Mesodermal cell (in vitro differentiated cells): ENCODE results near the gene NCBP2L.

Source experiments
- H3K27ac ChIP-seq: 2 replicates; pipeline ENCODE4 v1.7.0; 2013; ENCODE audit warnings: mild to moderate bottlenecking, low read depth, low read length, moderate library complexity; ENCODE audit not compliant: severe bottlenecking
- H3K36me3 ChIP-seq: 2 replicates; pipeline ENCODE4 v1.7.1; 2013; ENCODE audit warnings: mild to moderate bottlenecking, low read length, moderate library complexity; ENCODE audit not compliant: control insufficient read depth, insufficient read depth
- H3K4me1 ChIP-seq: one replicate; pipeline ENCODE4 v1.7.1; 2013; ENCODE audit warnings: mild to moderate bottlenecking, low read length; ENCODE audit not compliant: insufficient read depth, control insufficient read depth, poor library complexity, severe bottlenecking
- H3K4me3 ChIP-seq: 2 replicates; pipeline ENCODE4 v1.7.0; 2013; ENCODE audit warnings: low read length, control low read depth, mild to moderate bottlenecking; ENCODE audit not compliant: insufficient read depth, poor library complexity, severe bottlenecking; ENCODE audit errors: extremely low read depth
- H3K9me3 ChIP-seq: 2 replicates; pipeline ENCODE4 v1.7.1; 2013; ENCODE audit warnings: mild to moderate bottlenecking, low read length, moderate library complexity; ENCODE audit not compliant: control insufficient read depth
- WGBS, 2 experiments: methylation state at CpG; one replicate each; pipeline ENCODE4 v1.1.5; 2013; ENCODE audit warnings: missing lambda C conversion rate in 2 of 2; ENCODE audit not compliant: insufficient coverage in 2 of 2; 5-methylcytosine and 5-hydroxymethylcytosine counted together

NCBP2L gene

GRCh38 chrX:107738768-107739167 is 38.8 kb upstream of the NCBP2L start:
- 96 to 100% methylated on average over 1 to 5 of the region's 8 CpGs for WGBS, 2 experiments
- no peak overlapping the region for H3K4me3 ChIP-seq
- no peaks in the 10 kb centered on the region for H3K9me3 ChIP-seq
- H3K4me1 ChIP-seq, result peaks cover 7% of the 10 kb centered on the region
- H3K27ac ChIP-seq, result no peak overlapping the region
- H3K36me3 ChIP-seq, result no peaks in the 10 kb centered on the region

- H3K27ac ChIP-seq, result no peak overlapping the region
- peaks cover 7% of the 10 kb centered on the region for H3K4me1 ChIP-seq
- no peaks in the 10 kb centered on the region for H3K36me3 ChIP-seq
- H3K4me3 ChIP-seq, result no peak overlapping the region
- 100% methylated on average over 1 of the region's 3 CpGs; no CpG with 5 or more reads in 1 of the 2 experiments for WGBS, 2 experiments
- H3K9me3 ChIP-seq, result no peaks in the 10 kb centered on the region
These were observed 38.0 kb upstream of the NCBP2L start for GRCh38 chrX:107739541-107739940.

DNA sequence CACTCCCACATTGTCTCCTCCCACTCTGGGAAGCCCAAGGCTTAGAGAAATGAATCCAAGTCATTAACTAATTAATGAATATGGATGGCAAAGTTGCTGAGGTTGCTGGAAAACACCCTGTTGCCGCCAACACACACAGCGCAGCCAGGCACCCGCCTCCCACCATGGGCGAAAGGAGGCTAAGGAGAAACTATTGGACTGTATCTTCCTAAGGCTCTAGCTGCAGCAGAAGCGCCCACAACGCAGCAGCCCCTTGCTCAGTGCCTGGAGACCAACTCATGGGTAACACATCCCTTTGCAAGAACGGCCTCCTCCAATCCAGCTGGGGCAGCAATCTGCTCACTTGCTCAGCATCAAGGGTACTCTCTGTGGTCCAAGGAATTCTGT is 36.1 kb upstream of the NCBP2L start:
- WGBS, 2 experiments, result 40% methylated on average over 3 of the region's 7 CpGs; no CpG with 5 or more reads in 1 of the 2 experiments
- Histone ChIP-seq H3K4me3 (no peak overlapping the region), H3K27ac (no peak overlapping the region), H3K9me3 (no peaks in the 10 kb centered on the region), H3K4me1 (peaks cover 5% of the 10 kb centered on the region), H3K36me3 (no peaks in the 10 kb centered on the region)

- 53 to 68% methylated on average over 8 to 9 of the region's 23 CpGs for WGBS, 2 experiments
These were observed 34.8 kb upstream of the NCBP2L start for GRCh38 chrX:107742700-107743191.

GRCh38 chrX:107743995-107744394 is 33.5 kb upstream of the NCBP2L start:
- peaks cover 18% of the 10 kb centered on the region for H3K4me1 ChIP-seq

More at GRCh38 chrX:107742700-107743191, 34.8 kb upstream of the NCBP2L start:
- H3K4me1 ChIP-seq, result peaks cover 10% of the 10 kb centered on the region
- no peaks in the 10 kb centered on the region for H3K36me3 ChIP-seq
- no peak overlapping the region for H3K27ac ChIP-seq
- H3K9me3 ChIP-seq, result no peaks in the 10 kb centered on the region
- no peak overlapping the region for H3K4me3 ChIP-seq

GRCh38 chrX:107744868-107745267 is 32.7 kb upstream of the NCBP2L start:
- Histone ChIP-seq H3K9me3 (no peaks in the 10 kb centered on the region), H3K4me3 (no peak overlapping the region), H3K36me3 (no peaks in the 10 kb centered on the region), H3K4me1 (peaks cover 18% of the 10 kb centered on the region), H3K27ac (no peak overlapping the region)
- WGBS, 2 experiments, result no CpG with 5 or more reads among the region's 2 CpGs

More at GRCh38 chrX:107743995-107744394, 33.5 kb upstream of the NCBP2L start:
- H3K36me3 ChIP-seq, result no peaks in the 10 kb centered on the region
- 100% methylated on average over 3 of the region's 7 CpGs for WGBS, 2 experiments
- no peaks in the 10 kb centered on the region for H3K9me3 ChIP-seq
- H3K27ac ChIP-seq, result no peak overlapping the region
- H3K4me3 ChIP-seq, result no peak overlapping the region

GRCh38 chrX:107747596-107748161 is 29.9 kb upstream of the NCBP2L start:
- Histone ChIP-seq H3K9me3 (no peaks in the 10 kb centered on the region), H3K36me3 (no peaks in the 10 kb centered on the region), H3K4me1 (peaks cover 18% of the 10 kb centered on the region), H3K4me3 (no peak overlapping the region), H3K27ac (peak overlapping the region; percentile 64)
- WGBS, 2 experiments, result 60% methylated on average over 2 of the region's 3 CpGs; no CpG with 5 or more reads in 1 of the 2 experiments

DNA sequence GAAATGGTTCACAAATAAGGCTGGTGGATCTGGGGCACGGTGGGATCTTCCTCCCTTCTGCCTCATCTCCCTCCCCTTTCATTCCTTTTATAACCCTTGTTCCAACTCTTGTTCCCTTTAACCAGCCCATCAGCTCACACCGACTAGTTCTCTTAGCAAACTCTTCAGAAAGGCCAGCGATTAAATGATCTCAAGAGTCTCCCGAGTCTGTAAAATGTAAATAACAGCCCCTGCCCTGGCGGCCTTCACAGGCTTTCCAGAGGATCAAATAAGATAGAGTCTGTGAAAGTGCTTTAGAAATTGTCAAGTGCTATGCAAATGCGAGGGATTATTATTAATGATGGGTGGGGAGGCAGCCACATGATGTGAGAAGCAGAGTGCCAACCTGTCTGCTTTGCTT is 29.0 kb upstream of the NCBP2L start:
- 63 to 65% methylated on average over 1 to 2 of the region's 6 CpGs for WGBS, 2 experiments
- H3K4me1 ChIP-seq, result peaks cover 18% of the 10 kb centered on the region
- no peak overlapping the region for H3K4me3 ChIP-seq
- H3K36me3 ChIP-seq, result no peaks in the 10 kb centered on the region
- H3K9me3 ChIP-seq, result no peaks in the 10 kb centered on the region
- H3K27ac ChIP-seq, result no peak overlapping the region

GRCh38 chrX:107750263-107750662 is 27.3 kb upstream of the NCBP2L start:
- H3K27ac ChIP-seq, result no peak overlapping the region
- no peaks in the 10 kb centered on the region for H3K9me3 ChIP-seq
- H3K36me3 ChIP-seq, result no peaks in the 10 kb centered on the region
- 80% methylated on average over 1 of the region's 6 CpGs; no CpG with 5 or more reads in 1 of the 2 experiments for WGBS, 2 experiments
- H3K4me1 ChIP-seq, result peaks cover 18% of the 10 kb centered on the region
- H3K4me3 ChIP-seq, result no peak overlapping the region

DNA sequence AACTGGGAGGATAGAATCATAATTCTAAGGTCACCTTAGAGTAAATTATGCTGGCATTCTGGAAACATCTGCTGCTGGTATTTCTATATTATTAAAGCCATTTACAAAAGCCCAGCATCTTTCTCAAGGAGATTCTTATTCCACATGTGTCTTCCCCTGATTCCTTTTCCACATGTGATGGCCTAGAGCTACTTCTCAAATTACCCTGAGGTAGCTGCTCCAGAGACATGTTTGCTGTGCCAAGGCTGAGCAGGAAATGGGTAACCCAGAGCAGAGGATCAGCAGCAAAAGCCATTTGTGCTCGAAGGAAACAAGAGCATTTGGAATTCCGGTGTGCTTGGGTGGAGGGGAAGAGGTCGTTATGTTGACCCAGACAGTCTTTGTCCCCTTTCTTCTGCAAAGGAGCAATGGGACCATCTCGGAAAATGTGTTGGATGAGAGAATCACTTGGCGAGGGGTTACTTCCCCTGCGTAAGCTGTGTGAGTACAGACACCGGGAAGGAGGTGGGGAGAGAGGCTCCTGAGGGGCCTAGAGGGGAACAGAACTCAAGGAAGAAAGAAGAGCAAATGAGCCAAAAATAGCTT is 26.6 kb upstream of the NCBP2L start:
- H3K27ac ChIP-seq, result no peak overlapping the region
- peaks cover 18% of the 10 kb centered on the region for H3K4me1 ChIP-seq
- no peak overlapping the region for H3K4me3 ChIP-seq
- no peaks in the 10 kb centered on the region for H3K9me3 ChIP-seq
- H3K36me3 ChIP-seq, result no peaks in the 10 kb centered on the region
- 83% methylated on average over 5 of the region's 7 CpGs; no CpG with 5 or more reads in 1 of the 2 experiments for WGBS, 2 experiments

- H3K36me3 ChIP-seq, result no peaks in the 10 kb centered on the region
- peaks cover 17% of the 10 kb centered on the region for H3K4me1 ChIP-seq
- WGBS, 2 experiments, result no CpG with 5 or more reads among the region's 3 CpGs
- no peak overlapping the region for H3K27ac ChIP-seq
- H3K9me3 ChIP-seq, result no peaks in the 10 kb centered on the region
- no peak overlapping the region for H3K4me3 ChIP-seq
These were observed 25.5 kb upstream of the NCBP2L start for GRCh38 chrX:107752043-107752442.
